Measurements from ENCODE around the gene ANKRD11. TPM values are rescaled to one million over a fixed set of nuclear protein-coding genes. Genes with fewer than 3 reads are reported as not detected.
"Not testable (repeated sequence)": the region's sequence is repeated elsewhere in the genome, so short reads cannot be mapped to it uniquely, and the experiment has no call there.

Gene ANKRD11
- total RNA-seq, 1 donor from 2014 or later: 37.1 TPM

DNA sequence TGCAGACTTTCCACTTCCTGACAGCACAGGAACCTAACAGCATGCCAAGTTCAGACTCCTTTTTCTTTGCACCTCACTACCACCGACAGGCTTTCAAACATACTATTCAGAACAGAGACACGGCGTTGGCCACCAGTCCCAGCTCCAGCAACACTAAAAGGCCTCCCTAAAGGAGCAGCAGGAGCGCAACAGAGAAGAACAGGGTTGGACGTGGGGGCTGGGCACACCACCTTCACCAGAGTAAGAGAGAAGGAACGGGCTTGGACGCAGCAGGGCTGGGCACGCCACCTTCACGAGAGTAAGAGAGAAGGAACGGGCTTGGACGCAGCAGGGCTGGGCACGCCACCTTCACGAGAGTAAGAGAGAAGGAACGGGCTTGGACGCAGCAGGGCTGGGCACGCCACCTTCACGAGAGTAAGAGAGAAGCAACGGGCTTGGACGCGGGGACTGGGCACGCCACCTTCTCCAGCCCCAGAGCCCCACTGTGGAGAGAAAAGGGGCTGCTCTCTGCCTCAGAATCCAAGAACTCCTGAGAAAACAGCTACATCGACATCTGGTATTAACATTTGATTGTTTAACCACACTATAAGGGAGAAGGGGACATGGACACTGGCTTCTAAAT is 56.9 kb downstream of the ANKRD11 start:
- not testable (repeated sequence) for DNase-seq (ENCODE audit: low read depth)

DNA sequence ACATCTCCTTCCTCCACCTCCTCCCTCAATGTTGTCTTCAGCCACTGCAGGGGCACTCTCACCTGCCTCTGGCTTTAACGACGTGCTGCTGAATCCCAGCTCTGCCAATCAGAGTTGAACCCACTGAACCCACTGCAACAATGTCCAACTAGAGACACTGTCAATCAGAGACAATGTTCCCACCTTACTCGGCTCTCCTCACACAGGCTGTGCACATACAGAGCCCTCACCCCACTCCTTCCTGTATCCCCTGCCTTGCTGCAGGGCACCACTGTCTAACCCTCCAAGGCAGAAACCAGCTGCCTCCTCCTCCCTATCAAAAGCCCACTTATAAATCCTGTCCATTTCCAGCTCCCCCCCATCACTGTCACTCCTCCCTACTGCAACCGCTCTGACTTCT is 58.7 kb downstream of the ANKRD11 start:
- DNase-seq (ENCODE audit: low read depth): no peak

DNA sequence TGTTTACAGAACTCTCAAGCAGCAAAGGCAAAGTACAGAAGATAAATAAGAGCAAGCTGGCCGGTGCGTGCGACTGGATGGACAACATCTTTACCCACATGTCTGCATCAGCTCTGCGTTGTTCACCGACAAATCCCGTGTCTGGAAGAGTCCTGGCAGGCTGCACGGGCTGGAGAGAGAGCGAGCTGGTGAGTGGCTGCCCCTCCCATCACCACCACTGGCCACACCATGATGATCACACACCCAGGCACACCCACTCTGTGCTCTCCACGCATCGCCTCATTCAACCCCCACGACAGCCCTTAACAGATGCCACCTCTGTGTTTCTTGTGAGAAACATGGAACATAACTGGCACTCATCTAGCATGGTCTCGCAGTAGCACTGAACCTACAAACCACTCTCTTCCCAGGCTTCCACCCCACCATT is 59.2 kb downstream of the ANKRD11 start:
- DNase-seq (ENCODE audit: low read depth): peak; percentile 45

DNA sequence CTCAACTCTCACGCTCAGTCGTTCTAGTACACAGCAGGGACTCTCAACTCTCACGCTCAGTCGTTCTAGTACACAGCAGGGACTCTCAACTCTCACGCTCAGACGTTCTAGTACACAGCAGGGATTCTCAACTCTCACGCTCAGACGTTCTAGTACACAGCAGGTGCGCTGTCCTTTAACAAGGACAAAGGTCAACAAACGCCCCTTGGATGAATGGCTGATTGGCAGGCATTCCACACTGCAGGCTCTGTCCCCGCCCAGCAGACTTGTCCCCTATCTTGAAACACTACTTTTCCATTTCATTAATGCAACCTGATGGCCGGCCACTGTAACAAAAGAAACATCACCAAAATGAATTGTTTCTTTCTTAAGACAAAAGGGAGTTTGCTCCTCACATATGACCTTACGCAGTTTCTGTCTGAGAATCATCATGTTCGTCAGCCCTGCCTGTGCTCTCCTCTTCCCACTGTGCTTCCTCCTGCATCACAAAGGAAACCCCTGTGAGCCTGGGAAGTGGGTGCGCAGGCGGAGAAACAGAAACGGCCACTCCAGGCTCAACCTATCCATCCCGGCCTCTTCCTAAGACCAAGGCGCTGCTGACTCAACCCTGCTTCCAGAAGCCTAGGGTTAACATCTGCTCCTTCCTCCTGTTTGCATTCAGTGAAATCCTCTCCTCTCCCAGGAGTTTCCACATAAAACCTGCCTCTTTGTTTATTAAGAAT is 59.8 kb downstream of the ANKRD11 start:
- no peak for DNase-seq (ENCODE audit: low read depth)

DNA sequence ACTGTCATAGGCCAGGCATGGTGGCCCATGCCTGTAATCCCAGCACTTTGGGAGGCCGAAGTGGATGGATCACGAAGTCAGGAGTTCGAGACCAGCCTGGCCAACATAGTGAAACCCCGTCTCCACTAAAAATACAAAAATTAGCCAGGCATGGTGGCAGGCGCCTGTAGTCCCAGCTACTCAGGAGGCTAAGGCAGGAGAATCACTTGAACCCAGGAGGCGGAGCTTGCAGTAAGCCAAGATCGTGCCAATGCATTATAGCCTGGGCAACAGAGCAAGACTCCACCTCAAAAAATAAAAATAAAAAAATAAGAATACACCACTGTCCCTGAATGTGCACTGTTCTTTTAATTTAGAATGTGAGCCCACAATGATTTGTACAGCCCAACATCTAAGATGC is 61.8 kb downstream of the ANKRD11 start:
- DNase-seq (ENCODE audit: low read depth): not testable (repeated sequence)

DNA sequence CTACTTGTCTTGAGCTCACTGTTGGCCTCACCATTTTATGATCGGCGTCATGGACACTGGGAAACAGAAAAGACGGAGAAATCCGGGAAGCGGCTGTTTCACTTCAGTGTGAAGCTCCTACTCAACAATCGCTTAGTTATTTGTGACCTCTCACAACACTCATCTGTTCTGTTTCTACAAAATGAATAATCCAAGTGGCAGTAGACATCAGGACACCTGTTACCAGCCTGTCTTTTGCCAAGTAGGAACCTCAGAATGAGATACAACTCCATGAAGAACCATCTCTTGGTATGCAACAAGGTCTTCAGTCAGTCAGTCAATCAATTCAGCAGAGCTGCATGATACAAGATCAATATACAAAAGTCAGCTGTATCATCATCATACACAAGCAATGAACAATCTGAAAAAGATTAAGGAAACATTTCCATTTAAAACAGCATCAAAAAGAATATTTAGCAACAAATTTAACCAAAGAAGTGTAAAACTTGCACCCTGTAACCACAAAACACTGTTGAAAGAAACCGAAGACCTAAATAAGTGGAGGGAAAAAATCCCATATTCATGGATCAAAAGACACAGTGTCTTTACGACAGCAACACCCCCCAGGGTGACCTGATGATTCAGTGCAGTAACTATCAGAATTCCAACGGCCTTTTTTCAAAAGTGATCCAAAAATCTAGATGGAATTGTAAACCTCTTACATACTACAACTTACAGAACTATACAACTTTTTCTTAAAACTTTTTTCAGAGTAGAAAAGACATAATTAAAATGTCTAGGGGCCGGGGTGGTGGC is 63.4 kb downstream of the ANKRD11 start:
- DNase-seq (ENCODE audit: low read depth): peak; percentile 62

DNA sequence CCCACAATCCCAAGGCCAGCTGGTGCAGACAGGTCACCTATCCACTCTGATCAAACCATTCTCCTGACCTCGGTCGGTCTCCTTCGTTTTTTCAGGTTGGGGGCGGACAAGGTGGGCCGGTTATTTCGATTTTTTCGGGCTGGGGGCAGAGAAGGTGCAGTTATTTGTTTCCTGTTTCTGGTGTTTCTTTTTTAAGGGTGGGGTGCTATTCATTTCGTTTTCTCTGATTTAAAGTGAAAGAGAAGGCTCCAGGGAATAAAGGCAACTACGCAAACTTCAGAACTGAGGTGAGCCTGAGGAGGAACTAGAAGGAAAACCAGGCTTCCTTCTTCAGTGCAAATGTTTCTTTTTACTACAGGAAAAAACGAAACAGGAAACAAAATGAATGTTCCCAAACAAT is 64.8 kb downstream of the ANKRD11 start:
- no peak for DNase-seq (ENCODE audit: low read depth)

DNA sequence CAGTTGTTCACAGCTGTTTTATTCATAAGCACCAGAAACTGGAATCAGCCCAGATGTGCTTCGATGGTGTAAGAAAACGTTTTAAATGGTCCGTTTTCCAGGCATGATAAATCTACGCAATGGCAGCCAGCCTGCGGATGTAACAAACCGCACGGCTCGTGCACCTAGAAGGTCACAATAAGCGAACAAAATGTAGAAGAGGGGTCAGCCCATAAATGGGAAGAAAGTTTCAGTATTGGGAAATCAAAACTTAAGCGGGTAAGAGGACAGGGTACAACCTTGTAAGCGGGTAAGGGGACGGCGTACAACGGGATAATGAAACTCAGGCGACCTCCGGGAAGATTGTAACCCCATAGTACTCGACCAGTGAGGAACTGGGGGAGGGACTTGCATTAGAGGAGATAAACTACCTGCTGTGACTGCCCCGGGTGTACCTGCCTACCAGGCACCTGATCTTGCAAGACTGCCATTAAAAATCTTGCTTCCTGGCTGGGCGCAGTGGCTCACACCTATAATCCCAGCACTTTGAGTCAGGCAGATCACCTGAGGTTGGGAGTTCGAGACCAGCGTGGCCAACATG is 66.6 kb downstream of the ANKRD11 start:
- no peak for DNase-seq (ENCODE audit: low read depth)

DNA sequence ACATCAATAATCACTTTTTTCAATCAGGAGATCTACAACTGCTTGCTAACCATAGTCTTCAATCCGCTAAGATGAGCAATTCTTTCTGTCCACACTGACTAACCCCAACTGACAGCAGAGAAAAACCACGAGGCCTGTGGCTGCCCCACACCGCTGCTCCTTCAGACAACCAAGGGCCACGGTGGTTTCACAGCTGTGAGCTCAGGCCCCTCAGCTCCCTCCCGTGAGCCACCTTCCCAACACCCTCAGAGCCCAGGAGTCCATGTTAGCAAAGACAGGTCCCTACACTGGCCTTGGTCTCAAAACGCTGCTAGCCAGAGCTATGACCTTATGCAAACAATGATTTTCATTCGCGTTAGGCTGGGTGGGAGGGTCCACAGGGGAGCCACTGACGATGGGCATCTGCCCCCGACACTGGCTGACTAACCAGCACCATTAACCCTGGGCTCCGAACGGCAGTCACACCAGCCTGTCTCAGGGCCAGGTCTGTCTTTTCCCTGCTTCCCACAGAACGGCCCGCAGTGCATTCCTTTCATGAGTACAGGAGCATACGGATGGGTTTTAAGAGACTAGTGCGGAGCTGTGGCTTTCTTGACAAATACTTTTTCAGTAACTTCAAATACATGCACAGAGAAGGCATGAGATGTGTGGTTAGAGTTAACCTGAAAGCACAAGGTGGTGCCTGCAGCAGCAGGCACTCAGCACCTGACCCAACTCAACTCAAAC is 67.3 kb downstream of the ANKRD11 start:
- DNase-seq (ENCODE audit: low read depth): peak; percentile 90

DNA sequence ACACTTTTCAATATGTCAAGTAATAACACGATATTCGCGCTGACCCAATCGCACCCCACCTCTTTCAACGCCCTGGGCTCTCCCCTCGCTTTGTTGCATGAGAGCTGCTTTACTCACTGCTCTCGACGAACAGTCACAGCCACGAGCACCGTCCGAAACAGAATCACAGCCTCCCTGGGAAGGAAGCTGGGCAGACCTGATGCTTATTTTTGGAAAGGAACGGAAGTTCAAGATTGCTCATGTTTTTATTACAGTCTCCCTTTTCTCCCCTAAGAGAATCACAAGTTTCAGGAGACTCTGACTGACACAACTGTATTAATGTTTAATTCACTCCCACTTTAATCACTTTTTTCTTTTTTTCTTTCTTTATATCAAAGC is 67.8 kb downstream of the ANKRD11 start:
- DNase-seq (ENCODE audit: low read depth): peak; percentile 68

DNA sequence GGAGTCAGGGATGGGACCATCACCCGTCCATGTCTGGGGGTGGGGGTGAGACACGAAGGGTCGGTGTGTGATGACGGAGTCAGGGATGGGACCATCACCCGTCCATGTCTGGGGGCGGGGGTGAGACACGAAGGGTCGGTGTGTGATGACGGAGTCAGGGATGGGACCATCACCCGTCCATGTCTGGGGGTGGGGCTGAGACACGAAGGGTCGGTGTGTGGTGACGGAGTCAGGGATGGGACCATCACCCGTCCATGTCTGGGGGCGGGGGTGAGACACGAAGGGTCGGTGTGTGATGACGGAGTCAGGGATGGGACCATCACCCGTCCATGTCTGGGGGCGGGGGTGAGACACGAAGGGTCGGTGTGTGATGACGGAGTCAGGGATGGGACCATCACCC is 69.1 kb downstream of the ANKRD11 start:
- DNase-seq (ENCODE audit: low read depth): not testable (repeated sequence)

DNA sequence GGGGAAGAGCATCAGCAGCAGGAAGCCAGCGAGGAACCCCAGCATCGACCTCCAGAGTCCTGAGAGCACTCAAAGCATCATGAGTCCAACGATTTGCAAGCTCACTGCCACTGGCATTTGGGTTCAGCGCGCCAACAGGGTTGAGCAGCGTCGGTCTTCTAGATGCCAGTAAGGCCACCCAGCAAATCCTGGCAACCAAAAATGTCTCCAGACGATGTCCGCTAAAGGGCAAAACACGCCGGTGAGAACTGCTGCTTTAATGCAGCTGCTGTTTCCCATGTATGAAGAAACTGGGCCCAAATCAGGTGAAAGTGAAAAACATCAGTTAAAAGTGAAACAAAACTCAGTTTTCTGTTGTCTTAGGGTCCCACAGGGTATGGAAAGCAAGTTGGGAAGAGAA is 70.2 kb downstream of the ANKRD11 start:
- DNase-seq (ENCODE audit: low read depth): no peak

DNA sequence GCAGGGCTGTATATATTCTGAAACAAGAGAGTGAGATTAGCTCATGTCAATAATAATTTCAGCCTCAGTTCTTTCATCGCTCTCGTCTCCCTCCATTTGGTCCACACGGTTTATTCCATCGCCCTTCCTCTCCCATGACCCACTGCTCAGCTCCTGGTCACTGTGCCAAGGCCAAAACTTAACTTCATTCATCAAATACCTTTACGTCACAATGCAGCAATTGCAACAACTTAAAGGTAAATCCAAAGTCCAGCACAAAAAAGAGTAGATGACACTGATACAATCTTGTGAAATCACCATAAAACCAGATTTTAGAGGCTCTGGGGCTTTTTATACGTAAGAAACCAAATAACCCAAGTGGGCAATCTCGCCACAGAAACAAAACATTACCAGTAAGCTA is 72.0 kb downstream of the ANKRD11 start:
- DNase-seq (ENCODE audit: low read depth): no peak

DNA sequence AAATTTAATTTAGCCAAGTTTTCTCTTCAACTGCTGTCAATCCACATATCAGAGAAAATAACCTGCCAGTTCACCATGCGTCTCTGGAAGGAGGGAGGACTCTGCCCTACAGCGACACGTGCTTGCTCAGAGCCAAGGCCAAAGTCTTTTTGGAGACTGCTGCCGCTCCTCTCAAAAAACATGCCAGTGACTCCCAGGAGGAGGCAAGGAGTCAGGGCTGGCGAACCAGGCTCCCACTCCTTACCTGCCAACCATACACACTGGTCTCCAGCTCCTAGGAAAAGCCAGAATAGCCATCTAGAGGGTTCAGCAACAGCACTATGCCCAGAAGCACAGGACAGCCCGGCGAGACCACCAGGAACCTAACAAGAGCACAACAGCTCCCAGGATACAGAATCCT is 73.0 kb downstream of the ANKRD11 start:
- no peak for DNase-seq (ENCODE audit: low read depth)

DNA sequence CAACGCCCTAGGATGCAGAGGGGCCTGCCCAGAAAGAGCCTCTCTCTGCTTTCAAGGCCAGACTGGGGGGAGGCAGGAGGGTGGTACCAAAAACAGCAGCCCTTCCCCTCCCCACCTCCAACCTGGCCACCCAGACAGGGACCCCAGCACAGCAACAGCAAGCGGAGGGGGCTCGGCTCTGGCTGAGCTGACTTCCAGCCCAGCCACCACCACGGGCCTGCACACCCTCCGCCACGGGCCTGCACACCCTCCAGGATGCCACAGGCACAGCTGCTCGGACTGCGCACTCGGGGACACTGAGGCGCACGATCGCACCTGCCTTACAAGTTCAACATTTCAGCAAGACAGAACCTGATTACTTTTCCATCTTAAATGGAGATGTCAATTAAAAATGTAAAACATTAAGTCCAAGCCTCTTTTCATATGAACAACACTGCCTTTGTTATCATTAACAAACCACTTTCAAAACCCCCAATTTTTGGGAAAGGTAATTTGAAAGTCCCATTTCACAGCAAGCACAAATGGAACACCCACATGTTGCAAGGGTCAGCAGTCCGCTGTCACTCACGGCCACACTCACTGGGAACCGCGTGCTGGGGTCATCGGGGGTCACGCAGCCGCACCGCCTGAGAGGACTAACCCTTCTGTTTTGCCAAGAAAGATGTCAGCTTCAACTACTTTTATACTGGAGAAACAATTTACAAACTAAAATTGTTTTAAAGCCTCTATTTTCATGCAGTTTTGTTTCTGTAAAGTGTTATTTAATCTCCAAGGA is 76.4 kb downstream of the ANKRD11 start:
- DNase-seq (ENCODE audit: low read depth): no peak

DNA sequence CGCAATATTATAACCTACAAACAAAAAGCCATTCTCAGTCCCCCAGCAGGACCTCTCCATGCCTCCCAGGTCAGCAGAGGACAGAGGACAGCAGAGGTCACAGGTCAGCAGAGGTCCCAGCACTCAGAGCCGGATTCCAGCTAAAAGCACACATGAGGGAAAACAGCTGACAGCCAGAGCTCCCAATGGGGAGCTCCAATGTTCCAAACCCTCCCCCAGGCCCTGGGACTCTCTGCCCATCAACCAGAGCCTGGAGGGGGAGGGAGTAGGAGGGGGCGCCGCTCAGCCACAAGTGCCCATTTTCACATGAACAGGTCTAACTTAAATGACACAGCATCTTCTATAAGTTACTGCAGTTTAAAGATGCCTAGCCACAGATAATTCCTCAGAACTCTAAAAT is 77.5 kb downstream of the ANKRD11 start:
- DNase-seq (ENCODE audit: low read depth): peak; percentile 52

DNA sequence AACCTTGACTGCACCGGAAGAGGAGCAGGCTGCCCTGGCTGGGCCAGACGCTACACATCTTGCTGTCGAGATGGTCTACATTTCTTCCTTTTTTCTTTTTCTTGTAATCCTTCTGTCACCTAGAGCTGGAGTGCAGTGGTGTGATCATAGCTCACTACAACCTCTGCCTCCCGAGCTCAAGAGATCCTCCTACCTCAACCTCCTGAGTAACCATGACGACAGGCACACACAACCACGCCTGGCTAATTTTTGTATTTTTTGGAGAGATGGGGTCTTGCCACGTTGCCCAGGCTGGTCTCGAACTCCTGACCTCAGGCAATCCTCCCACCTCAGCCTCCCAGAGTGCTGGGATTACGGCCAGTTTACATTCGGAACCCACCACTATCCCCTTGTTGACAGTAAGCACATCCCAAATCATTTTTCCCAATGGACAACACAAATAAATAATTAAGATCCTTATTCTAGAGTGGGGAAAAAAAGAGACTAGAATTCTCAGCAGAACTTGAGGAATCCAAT is 79.0 kb downstream of the ANKRD11 start:
- DNase-seq (ENCODE audit: low read depth): no peak

DNA sequence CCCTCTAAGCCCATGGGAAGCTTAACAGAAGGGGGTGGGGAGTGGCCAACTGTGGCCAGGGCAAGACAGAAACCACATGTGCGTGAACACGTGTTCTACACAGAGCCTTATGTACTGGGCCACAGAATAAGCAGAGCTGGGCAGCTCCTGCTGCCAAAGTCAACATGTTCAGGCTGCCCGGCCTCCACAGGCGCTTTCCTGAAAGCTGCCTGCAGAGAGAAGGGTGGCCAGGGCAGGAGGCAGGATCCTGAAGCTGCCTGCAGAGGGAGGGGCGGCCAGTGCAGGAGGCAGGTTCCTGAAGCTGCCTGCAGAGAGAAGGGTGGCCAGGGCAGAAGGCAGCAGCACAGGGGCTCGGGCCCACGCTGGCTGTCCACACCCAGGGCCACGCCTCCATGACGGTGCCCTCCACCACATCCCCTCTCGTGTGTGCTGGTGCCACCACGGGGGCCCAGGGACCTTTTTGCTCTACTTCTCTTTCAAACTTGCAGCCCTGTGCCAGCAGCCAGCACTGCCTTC is 79.5 kb downstream of the ANKRD11 start:
- peak; percentile 93 for DNase-seq (ENCODE audit: low read depth)

DNA sequence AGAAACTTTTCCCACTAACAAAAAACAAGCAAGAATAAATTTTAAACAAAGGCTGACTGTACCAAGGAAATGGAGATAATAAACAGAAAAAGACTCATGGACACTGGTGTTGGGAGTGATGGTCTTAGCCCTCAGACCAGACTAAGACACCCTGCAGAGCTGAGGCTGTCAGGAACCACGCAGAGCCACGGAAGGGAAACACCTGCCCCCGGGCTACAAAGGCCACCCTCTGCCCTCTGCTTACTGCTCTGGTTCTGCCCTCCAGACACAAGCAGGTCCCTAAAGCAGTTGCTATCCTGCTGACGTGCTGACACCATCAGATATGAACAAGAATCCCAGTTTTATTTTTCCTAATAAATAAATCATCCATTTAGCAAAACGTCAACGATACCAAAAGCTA is 80.0 kb downstream of the ANKRD11 start:
- no peak for DNase-seq (ENCODE audit: low read depth)

DNA sequence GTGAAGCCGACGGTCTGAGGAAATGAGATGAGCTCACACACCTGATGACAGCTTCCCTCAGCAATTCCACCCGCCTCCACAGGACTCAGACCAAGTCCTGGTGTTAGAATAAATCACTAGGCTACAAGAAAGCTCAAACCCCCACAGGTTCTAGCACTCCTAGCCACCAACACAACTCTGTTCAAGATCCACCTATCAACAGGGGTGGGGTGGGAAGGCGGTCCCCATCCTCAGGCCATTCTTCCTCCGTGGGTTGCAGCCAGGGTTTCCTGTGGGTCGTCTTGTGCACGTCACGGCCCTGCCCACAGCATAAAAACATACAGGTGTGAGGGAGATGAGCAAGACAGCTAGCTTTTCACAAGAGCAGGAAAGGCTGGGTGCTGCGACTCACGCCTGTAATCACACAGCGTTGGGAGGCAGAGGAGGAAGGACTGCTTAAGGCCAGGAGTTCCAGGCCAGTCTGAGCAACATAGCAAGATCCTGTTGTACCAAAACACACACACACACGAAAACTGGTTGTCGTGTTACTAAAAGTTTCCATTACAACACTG is 81.1 kb downstream of the ANKRD11 start:
- no peak for DNase-seq (ENCODE audit: low read depth)
